H1 (cell line): Measurements from ENCODE around the gene SH3TC2.

Experiments
- CTCF ChIP-seq, 3 experiments: IDR thresholded peaks; 1 replicate in 2 of 3; 2 replicates in 1 of 3; pipeline versions ENCODE4 v1.5.1 to v1.6.1; 2011; ENCODE audit warnings: low read length in 3 of 3, mild to moderate bottlenecking in 3 of 3, inconsistent platforms in 2 of 3, low read depth in 1 of 3, moderate library complexity in 1 of 3; ENCODE audit not compliant: insufficient read depth in 1 of 3; ENCODE audit errors: control extremely low read depth in 1 of 3
- KDM1A ChIP-seq: fragments of 200-600, 300-600 bp; sonication (generic); IDR thresholded peaks from 2 replicates; pipeline ENCODE4 v1.7.1; 2016; ENCODE audit warnings: mild to moderate bottlenecking, low read length, borderline replicate concordance
- POLR2A ChIP-seq, 2 experiments: IDR thresholded peaks; 1 replicate in 1 of 2; 2 replicates in 1 of 2; pipeline ENCODE4 v1.6.1; 2011; ENCODE audit warnings: low read depth in 2 of 2, low read length in 2 of 2, mild to moderate bottlenecking in 2 of 2; ENCODE audit errors: control extremely low read depth in 1 of 2

- TF ChIP-seq POLR2A (IDR thresholded peaks at IDR 0.05; ENCODE audit: control extremely low read depth in 1 of 2, low read depth in 2 of 2, low read length in 2 of 2) (no peak), CTCF (IDR thresholded peaks at IDR 0.05; ENCODE audit: control extremely low read depth in 1 of 3, insufficient read depth in 1 of 3, low read depth in 1 of 3, low read length in 3 of 3) (no peak), KDM1A (no peak)
Observed at GRCh38 chr5:149006426-149006825, 56.4 kb downstream of the SH3TC2 start.
